Measurements from ENCODE around the gene POLR3F. TPM values are rescaled to one million over a fixed set of nuclear protein-coding genes. Genes with fewer than 3 reads are reported as not detected.
"Not testable (repeated sequence)": the region's sequence is repeated elsewhere in the genome, so short reads cannot be mapped to it uniquely, and the experiment has no call there.

POLR3F gene
- total RNA-seq, 1 donor from 2014 or later, result 13.7 TPM

- Histone ChIP-seq H3K36me3 (ENCODE audit: control insufficient read depth, insufficient read depth, low read length) (peaks cover 1% of the 10 kb centered on the region), H3K4me3 (ENCODE audit: low read depth, low read length) (no peak overlapping the region), H3K27me3 (ENCODE audit: control insufficient read depth, insufficient read depth, low read length) (no peaks in the 10 kb centered on the region)
- TF ChIP-seq, protein P1, sequence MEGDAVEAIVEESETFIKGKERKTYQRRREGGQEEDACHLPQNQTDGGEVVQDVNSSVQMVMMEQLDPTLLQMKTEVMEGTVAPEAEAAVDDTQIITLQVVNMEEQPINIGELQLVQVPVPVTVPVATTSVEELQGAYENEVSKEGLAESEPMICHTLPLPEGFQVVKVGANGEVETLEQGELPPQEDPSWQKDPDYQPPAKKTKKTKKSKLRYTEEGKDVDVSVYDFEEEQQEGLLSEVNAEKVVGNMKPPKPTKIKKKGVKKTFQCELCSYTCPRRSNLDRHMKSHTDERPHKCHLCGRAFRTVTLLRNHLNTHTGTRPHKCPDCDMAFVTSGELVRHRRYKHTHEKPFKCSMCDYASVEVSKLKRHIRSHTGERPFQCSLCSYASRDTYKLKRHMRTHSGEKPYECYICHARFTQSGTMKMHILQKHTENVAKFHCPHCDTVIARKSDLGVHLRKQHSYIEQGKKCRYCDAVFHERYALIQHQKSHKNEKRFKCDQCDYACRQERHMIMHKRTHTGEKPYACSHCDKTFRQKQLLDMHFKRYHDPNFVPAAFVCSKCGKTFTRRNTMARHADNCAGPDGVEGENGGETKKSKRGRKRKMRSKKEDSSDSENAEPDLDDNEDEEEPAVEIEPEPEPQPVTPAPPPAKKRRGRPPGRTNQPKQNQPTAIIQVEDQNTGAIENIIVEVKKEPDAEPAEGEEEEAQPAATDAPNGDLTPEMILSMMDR (IDR thresholded peaks at IDR 0.05; ENCODE audit: insufficient read depth, low read length, poor library complexity, severe bottlenecking), result no peak
- DNase-seq (ENCODE audit: low read depth), result no peak
Measured at GRCh38 chr20:18523066-18523465, 55.9 kb downstream of the POLR3F start.

DNA sequence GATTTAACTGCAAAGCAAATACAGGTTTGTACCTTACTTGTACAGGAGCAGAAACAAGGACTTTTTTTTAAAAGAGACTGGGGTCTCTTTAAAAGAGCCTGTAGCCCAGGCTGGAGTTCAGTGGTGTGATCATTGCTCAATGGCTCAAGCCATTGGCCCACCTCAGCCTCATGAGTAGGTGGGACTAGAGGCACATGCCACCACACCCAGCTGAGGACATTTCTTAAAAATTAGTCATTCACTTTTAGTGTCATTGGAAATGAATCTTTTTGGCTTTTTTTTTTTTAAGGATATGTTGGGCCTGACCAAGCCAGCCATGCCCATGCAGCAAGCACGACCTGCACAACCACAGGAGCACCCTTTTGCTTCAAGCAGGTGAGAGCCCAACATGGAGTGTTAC, 57.5 kb downstream of the POLR3F start:
- peaks cover 1% of the 10 kb centered on the region for H3K36me3 ChIP-seq (ENCODE audit: control insufficient read depth, insufficient read depth, low read length)
- no peaks in the 10 kb centered on the region for H3K27me3 ChIP-seq (ENCODE audit: control insufficient read depth, insufficient read depth, low read length)
- DNase-seq (ENCODE audit: low read depth), result no peak
- no peak overlapping the region for H3K4me3 ChIP-seq (ENCODE audit: low read depth, low read length)
- TF ChIP-seq, protein P1 (IDR thresholded peaks at IDR 0.05; ENCODE audit: insufficient read depth, low read length, poor library complexity, severe bottlenecking), result no peak

DNA sequence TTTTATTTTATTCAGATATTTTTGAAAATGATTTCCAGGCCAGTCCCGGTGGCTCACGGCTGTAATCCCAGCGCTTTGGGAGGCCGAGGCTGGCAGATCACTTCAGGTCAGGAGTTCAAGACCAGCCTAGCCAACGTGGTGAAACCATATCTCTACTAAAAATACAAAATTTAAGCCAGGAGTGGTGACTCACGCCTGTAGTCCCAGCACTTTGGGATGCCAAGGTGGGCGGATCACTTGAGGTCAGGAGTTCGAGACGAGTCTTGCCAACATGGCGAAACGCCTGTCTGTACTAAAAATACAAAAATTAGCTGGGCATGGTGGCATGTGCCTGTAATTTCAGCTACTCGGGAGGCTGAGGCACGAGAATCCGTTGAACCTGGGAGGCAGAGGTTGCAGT, 59.6 kb downstream of the POLR3F start:
- not testable (repeated sequence) for H3K4me3 ChIP-seq (ENCODE audit: low read depth, low read length); DNase-seq (ENCODE audit: low read depth); H3K27me3 ChIP-seq (ENCODE audit: control insufficient read depth, insufficient read depth, low read length); H3K36me3 ChIP-seq (ENCODE audit: control insufficient read depth, insufficient read depth, low read length)

- no peaks in the 10 kb centered on the region for H3K27me3 ChIP-seq (ENCODE audit: control insufficient read depth, insufficient read depth, low read length)
- H3K4me3 ChIP-seq (ENCODE audit: low read depth, low read length), result no peak overlapping the region
- DNase-seq (ENCODE audit: low read depth), result no peak
- H3K36me3 ChIP-seq (ENCODE audit: control insufficient read depth, insufficient read depth, low read length), result peaks cover 1% of the 10 kb centered on the region
- TF ChIP-seq, protein P1 (IDR thresholded peaks at IDR 0.05; ENCODE audit: insufficient read depth, low read length, poor library complexity, severe bottlenecking), result no peak
Measured at GRCh38 chr20:18527339-18527738, 60.1 kb downstream of the POLR3F start.

GRCh38 chr20:18527836-18528235, 60.6 kb downstream of the POLR3F start:
- TF ChIP-seq, protein P1 (IDR thresholded peaks at IDR 0.05; ENCODE audit: insufficient read depth, low read length, poor library complexity, severe bottlenecking), result no peak
- peaks cover 2% of the 10 kb centered on the region for H3K36me3 ChIP-seq (ENCODE audit: control insufficient read depth, insufficient read depth, low read length)
- DNase-seq (ENCODE audit: low read depth), result no peak

DNA sequence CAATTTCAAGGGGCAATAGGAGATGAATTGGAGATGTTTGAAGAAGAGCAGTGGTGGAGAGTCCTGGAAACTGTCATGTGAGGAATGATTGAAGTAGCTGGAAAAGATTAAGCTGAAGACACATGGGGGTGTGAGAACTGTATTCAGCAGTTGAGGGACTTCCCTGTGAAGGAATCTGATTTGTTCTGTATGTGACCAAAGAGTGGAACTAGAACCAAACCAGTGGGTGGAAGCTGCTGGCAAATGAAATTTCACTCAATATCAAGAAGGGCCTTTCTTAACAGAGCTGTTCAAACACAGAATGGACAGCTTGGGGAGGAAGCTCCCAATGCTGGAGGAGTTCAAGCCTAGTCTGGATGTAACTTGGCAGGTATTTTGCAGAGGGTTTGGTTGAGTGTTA, 61.9 kb downstream of the POLR3F start:
- TF ChIP-seq, protein P1 (IDR thresholded peaks at IDR 0.05; ENCODE audit: insufficient read depth, low read length, poor library complexity, severe bottlenecking), result no peak
- peaks cover 3% of the 10 kb centered on the region for H3K36me3 ChIP-seq (ENCODE audit: control insufficient read depth, insufficient read depth, low read length)

More at GRCh38 chr20:18527836-18528235, 60.6 kb downstream of the POLR3F start:
- Histone ChIP-seq H3K27me3 (ENCODE audit: control insufficient read depth, insufficient read depth, low read length) (no peaks in the 10 kb centered on the region), H3K4me3 (ENCODE audit: low read depth, low read length) (no peak overlapping the region)

More for the DNA sequence above, 61.9 kb downstream of the POLR3F start:
- Histone ChIP-seq H3K4me3 (ENCODE audit: low read depth, low read length) (no peak overlapping the region), H3K27me3 (ENCODE audit: control insufficient read depth, insufficient read depth, low read length) (no peaks in the 10 kb centered on the region)
- DNase-seq (ENCODE audit: low read depth), result no peak
